Caco-2 (cell line): Measurements from ENCODE around the gene IER5L. TPM values are rescaled to one million over a fixed set of nuclear protein-coding genes. Genes with fewer than 3 reads are reported as not detected.

ENCODE experiments used
- BruUV-seq: library from RNA; stranded (reverse); fragments of 400-500 nt; replicated peaks from 2 replicates; lab custom pipeline; 2021; lab: Mats Ljungman, UMichigan
- CTCF ChIA-PET: fragments of 300-600 bp; sonication (Branson Sonifier 250); formaldehyde crosslinking; loops from one replicate; lab custom pipeline; 2022; ENCODE audit warnings: antibody characterized with exemption; lab: Charles Lee
- POLR2A ChIA-PET: fragments of 300-600 bp; sonication (Branson Sonifier 250); formaldehyde crosslinking; loops from one replicate; lab custom pipeline; 2022; ENCODE audit warnings: antibody characterized with exemption; lab: Charles Lee
- DNase-seq, 2 experiments: peaks; one replicate each; pipeline versions ENCODE4 v3.0.0 to v3.0.0-alpha.2; 2020 to 2022
- H3K27me3 ChIP-seq: replicated peaks from 2 replicates; pipeline ENCODE4 v1.6.0; 2011; ENCODE audit warnings: low read length; ENCODE audit not compliant: control insufficient read depth, insufficient read depth
- H3K36me3 ChIP-seq: 2 replicates; pipeline ENCODE4 v1.5.1; 2011; ENCODE audit warnings: low read length; ENCODE audit not compliant: control insufficient read depth, insufficient read depth
- H3K4me1 ChIP-seq: fragments of 250-450 bp; sonication (Bioruptor Pico); 2 replicates; pipeline ENCODE4 v1.5.1; 2020; ENCODE audit warnings: mild to moderate bottlenecking
- H3K4me3 ChIP-seq: 2 replicates; pipeline ENCODE4 v1.5.1; 2011; ENCODE audit warnings: low read depth, mild to moderate bottlenecking, control low read depth, low read length
- H3K9me3 ChIP-seq: fragments of 250-450 bp; sonication (Bioruptor Pico); 2 replicates; pipeline ENCODE4 v1.5.1; 2020; ENCODE audit warnings: mild to moderate bottlenecking, moderate library complexity
- H3K27ac Mint-ChIP-seq: one replicate; pipeline ENCODE4 v1.8.0; 2022; ENCODE audit warnings: mixed read lengths; ENCODE audit not compliant: unreplicated experiment
- H3K27me3 Mint-ChIP-seq: one replicate; pipeline ENCODE4 v1.8.0; 2022; ENCODE audit warnings: mixed read lengths; ENCODE audit not compliant: insufficient read depth, unreplicated experiment
- H3K36me3 Mint-ChIP-seq: one replicate; pipeline ENCODE4 v1.8.0; 2022; ENCODE audit warnings: mild to moderate bottlenecking, mixed read lengths; ENCODE audit not compliant: insufficient read depth, unreplicated experiment
- H3K4me1 Mint-ChIP-seq: one replicate; pipeline ENCODE4 v1.8.0; 2022; ENCODE audit warnings: low read depth, mixed read lengths; ENCODE audit not compliant: unreplicated experiment
- H3K4me3 Mint-ChIP-seq: one replicate; pipeline ENCODE4 v1.8.0; 2022; ENCODE audit warnings: mild to moderate bottlenecking, moderate library complexity, mixed read lengths; ENCODE audit not compliant: unreplicated experiment
- H3K9me3 Mint-ChIP-seq: one replicate; pipeline ENCODE4 v1.8.0; 2022; ENCODE audit warnings: mixed read lengths; ENCODE audit not compliant: unreplicated experiment
- intact Hi-C: fragments of 100-400 bp; cut with micrococcal nuclease; formaldehyde crosslinking; loops from one replicate; pipeline ENCODE4 v1.10.0; 2022; ENCODE audit not compliant: unreplicated experiment
- total RNA-seq: library from RNA; stranded (reverse); gene quantifications from 2 replicates; pipeline ENCODE4 v1.2.3, GENCODE V29; 2022
- TF ChIP-seq, protein P1 (sequence below), 2 experiments: fragments of 200-600 bp in 1 of 2; IDR thresholded peaks; 1 replicate in 1 of 2; 2 replicates in 1 of 2; pipeline versions ENCODE4 v1.5.1 to v1.8.0; 2011 to 2022; ENCODE audit warnings: antibody characterized with exemption in 1 of 2, control low read depth in 1 of 2, inconsistent platforms in 1 of 2, low read depth in 1 of 2, low read length in 1 of 2, mild to moderate bottlenecking in 1 of 2, moderate library complexity in 1 of 2; ENCODE audit not compliant: insufficient read depth in 1 of 2, severe bottlenecking in 1 of 2, unreplicated experiment in 1 of 2

Gene IER5L
- total RNA-seq, 1 experiment from 2014 or later: 3.9 TPM

- Mint-ChIP-seq H3K27me3 (no peaks in the 10 kb centered on the region), H3K9me3 (no peaks in the 10 kb centered on the region), H3K4me1 (peaks cover 6% of the 10 kb centered on the region), H3K27ac (no peak overlapping the region), H3K4me3 (no peak overlapping the region), H3K36me3 (no peaks in the 10 kb centered on the region)
- H3K9me3 ChIP-seq: no peaks in the 10 kb centered on the region
- ChIA-PET POLR2A (no interaction called here), CTCF (no interaction called here)
- 0 out of 2 replicates have a peak, but pooled peaks cover 3% of the 10 kb centered on the region for H3K4me1 ChIP-seq
- H3K4me3 ChIP-seq: no peak overlapping the region
- BruUV-seq: no TSS peak
- no peaks in the 10 kb centered on the region for H3K27me3 ChIP-seq
- H3K36me3 ChIP-seq: no peaks in the 10 kb centered on the region
- intact Hi-C loops: no loop called here
- TF ChIP-seq, protein P1, sequence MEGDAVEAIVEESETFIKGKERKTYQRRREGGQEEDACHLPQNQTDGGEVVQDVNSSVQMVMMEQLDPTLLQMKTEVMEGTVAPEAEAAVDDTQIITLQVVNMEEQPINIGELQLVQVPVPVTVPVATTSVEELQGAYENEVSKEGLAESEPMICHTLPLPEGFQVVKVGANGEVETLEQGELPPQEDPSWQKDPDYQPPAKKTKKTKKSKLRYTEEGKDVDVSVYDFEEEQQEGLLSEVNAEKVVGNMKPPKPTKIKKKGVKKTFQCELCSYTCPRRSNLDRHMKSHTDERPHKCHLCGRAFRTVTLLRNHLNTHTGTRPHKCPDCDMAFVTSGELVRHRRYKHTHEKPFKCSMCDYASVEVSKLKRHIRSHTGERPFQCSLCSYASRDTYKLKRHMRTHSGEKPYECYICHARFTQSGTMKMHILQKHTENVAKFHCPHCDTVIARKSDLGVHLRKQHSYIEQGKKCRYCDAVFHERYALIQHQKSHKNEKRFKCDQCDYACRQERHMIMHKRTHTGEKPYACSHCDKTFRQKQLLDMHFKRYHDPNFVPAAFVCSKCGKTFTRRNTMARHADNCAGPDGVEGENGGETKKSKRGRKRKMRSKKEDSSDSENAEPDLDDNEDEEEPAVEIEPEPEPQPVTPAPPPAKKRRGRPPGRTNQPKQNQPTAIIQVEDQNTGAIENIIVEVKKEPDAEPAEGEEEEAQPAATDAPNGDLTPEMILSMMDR (IDR thresholded peaks at IDR 0.05; ENCODE audit: insufficient read depth in 1 of 2, low read depth in 1 of 2, low read length in 1 of 2, severe bottlenecking in 1 of 2, unreplicated experiment in 1 of 2): no peak
- DNase-seq: no peak
Measured at GRCh38 chr9:129209580-129209979, 31.5 kb upstream of the IER5L start.

- H3K4me3 ChIP-seq: no peak overlapping the region
- no peaks in the 10 kb centered on the region for H3K9me3 ChIP-seq
- POLR2A ChIA-PET: no interaction called here
- no peak for DNase-seq
- no peaks in the 10 kb centered on the region for H3K27me3 ChIP-seq
- Mint-ChIP-seq H3K27ac (no peak overlapping the region), H3K27me3 (no peaks in the 10 kb centered on the region), H3K4me3 (no peak overlapping the region), H3K9me3 (no peaks in the 10 kb centered on the region), H3K36me3 (no peaks in the 10 kb centered on the region), H3K4me1 (peaks cover 6% of the 10 kb centered on the region)
- H3K4me1 ChIP-seq: 0 out of 2 replicates have a peak, but pooled peaks cover 3% of the 10 kb centered on the region
- no TSS peak for BruUV-seq
- intact Hi-C loops: no loop called here
- TF ChIP-seq, protein P1 (IDR thresholded peaks at IDR 0.05; ENCODE audit: insufficient read depth in 1 of 2, low read depth in 1 of 2, low read length in 1 of 2, severe bottlenecking in 1 of 2, unreplicated experiment in 1 of 2): no peak
- CTCF ChIA-PET: no interaction called here
- H3K36me3 ChIP-seq: no peaks in the 10 kb centered on the region
Measured at GRCh38 chr9:129209109-129209508, 31.0 kb upstream of the IER5L start.

- BruUV-seq: no TSS peak
- TF ChIP-seq, protein P1 (IDR thresholded peaks at IDR 0.05; ENCODE audit: insufficient read depth in 1 of 2, low read depth in 1 of 2, low read length in 1 of 2, severe bottlenecking in 1 of 2, unreplicated experiment in 1 of 2): no peak
- H3K4me3 Mint-ChIP-seq: no peak overlapping the region
- H3K9me3 Mint-ChIP-seq: no peaks in the 10 kb centered on the region
- H3K27me3 ChIP-seq: no peaks in the 10 kb centered on the region
- H3K36me3 ChIP-seq: no peaks in the 10 kb centered on the region
- intact Hi-C loops: no loop called here
- POLR2A ChIA-PET: no interaction called here
- DNase-seq: no peak
- H3K4me1 ChIP-seq: 0 out of 2 replicates have a peak, but pooled peaks cover 3% of the 10 kb centered on the region
- H3K4me3 ChIP-seq: no peak overlapping the region
- H3K9me3 ChIP-seq: no peaks in the 10 kb centered on the region
- peaks cover 6% of the 10 kb centered on the region for H3K4me1 Mint-ChIP-seq
- H3K27ac Mint-ChIP-seq: no peak overlapping the region
- no peaks in the 10 kb centered on the region for H3K27me3 Mint-ChIP-seq
- CTCF ChIA-PET: no interaction called here
- no peaks in the 10 kb centered on the region for H3K36me3 Mint-ChIP-seq
Measured at GRCh38 chr9:129208207-129209032, 30.4 kb upstream of the IER5L start.
